DND-41 (cell line): ENCODE data around the gene CTBP1.
"Not testable (repeated sequence)": the region's sequence is repeated elsewhere in the genome, so short reads cannot be mapped to it uniquely, and the experiment has no call there.

ENCODE experiments used
- ATAC-seq: fragments of 200-7000 bp; cut with Tn5 transposase; 3 replicates; pipeline ENCODE4 v1.9.1; 2021; ENCODE audit warnings: low read depth; ENCODE audit not compliant: insufficient read depth
- DNase-seq: peaks from one replicate; pipeline ENCODE4 v3.0.0-alpha.2; 2020
- H2AFZ ChIP-seq: 2 replicates; pipeline ENCODE4 v1.6.0; 2012; ENCODE audit warnings: low read depth, low read length
- H3K27ac ChIP-seq: 2 replicates; pipeline ENCODE4 v1.5.1; 2012; ENCODE audit warnings: low read length, inconsistent platforms
- H3K27me3 ChIP-seq: fragments of 200-600 bp; sonication (generic); 2 replicates; pipeline ENCODE4 v1.6.0; 2012; ENCODE audit warnings: low read length, mild to moderate bottlenecking, inconsistent platforms; ENCODE audit not compliant: insufficient read depth, poor library complexity
- H3K36me3 ChIP-seq: 2 replicates; pipeline ENCODE4 v1.5.1; 2012; ENCODE audit warnings: low read length, inconsistent platforms; ENCODE audit not compliant: insufficient read depth
- H3K4me1 ChIP-seq: 2 replicates; pipeline ENCODE4 v1.5.1; 2012; ENCODE audit warnings: mild to moderate bottlenecking, low read length; ENCODE audit not compliant: insufficient read depth
- H3K4me2 ChIP-seq: 2 replicates; pipeline ENCODE4 v1.6.0; 2012; ENCODE audit warnings: mild to moderate bottlenecking, moderate library complexity, low read length, inconsistent platforms; ENCODE audit not compliant: insufficient read depth
- H3K4me3 ChIP-seq, 2 experiments: fragments of 200-600 bp in 1 of 2; shearing (Covaris generic) in 1 of 2; 2 replicates each; pipeline ENCODE4 v1.5.1; 2012 to 2016; ENCODE audit warnings: inconsistent platforms in 2 of 2, low read length in 2 of 2, mild to moderate bottlenecking in 2 of 2, low read depth in 1 of 2, moderate library complexity in 1 of 2
- H3K79me2 ChIP-seq: 2 replicates; pipeline ENCODE4 v1.6.0; 2012; ENCODE audit warnings: low read length, inconsistent platforms; ENCODE audit not compliant: insufficient read depth
- H3K9ac ChIP-seq: 2 replicates; pipeline ENCODE4 v1.6.0; 2012; ENCODE audit warnings: low read depth, mild to moderate bottlenecking, inconsistent platforms, low read length, moderate library complexity
- H3K9me3 ChIP-seq: 2 replicates; pipeline ENCODE4 v1.5.1; 2012; ENCODE audit warnings: low read length, moderate library complexity, mild to moderate bottlenecking, inconsistent platforms; ENCODE audit not compliant: insufficient read depth, severe bottlenecking
- H4K20me1 ChIP-seq: 2 replicates; pipeline ENCODE4 v1.6.0; 2012; ENCODE audit warnings: low read length; ENCODE audit not compliant: insufficient read depth
- CTCF ChIP-seq: IDR thresholded peaks from 2 replicates; pipeline ENCODE4 v1.5.1; 2012; ENCODE audit warnings: borderline replicate concordance, low read length, moderate library complexity, mild to moderate bottlenecking; ENCODE audit not compliant: poor library complexity, severe bottlenecking; ENCODE audit errors: extremely low read depth
- EZH2 ChIP-seq: IDR thresholded peaks from 3 replicates; pipeline ENCODE4 v1.6.1; 2012; ENCODE audit warnings: borderline replicate concordance, low read depth, mild to moderate bottlenecking, moderate library complexity, low read length, inconsistent platforms; ENCODE audit not compliant: severe bottlenecking

CTBP1 gene

DNA sequence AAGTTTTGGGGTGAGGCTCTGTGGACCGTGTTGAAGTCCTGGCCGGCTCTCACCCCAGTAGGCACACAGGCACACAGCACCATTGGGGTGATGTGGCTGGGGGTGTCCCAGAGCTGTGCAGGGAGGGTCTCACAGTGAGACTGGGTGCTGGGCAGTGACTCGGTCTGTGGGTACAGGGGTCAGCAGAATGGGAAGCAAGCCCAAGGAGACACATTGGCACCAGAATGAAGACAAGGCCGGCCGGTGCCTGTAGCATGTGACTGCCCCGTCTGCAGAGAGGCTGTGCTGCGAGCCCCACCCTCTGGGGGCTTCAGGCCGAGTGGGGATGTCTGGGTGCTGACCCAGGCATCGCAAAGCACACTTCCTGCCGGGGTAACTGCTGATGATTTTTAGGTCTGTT, 46.0 kb upstream of the CTBP1 start:
- DNase-seq (no peak), ATAC-seq (no peak)
- TF ChIP-seq CTCF, result no peak
- TF ChIP-seq EZH2, result no peak
- no peak overlapping the region for H3K4me3 ChIP-seq
- no peak overlapping the region for H2AFZ ChIP-seq
- no peak overlapping the region for H3K4me2 ChIP-seq
- H3K27me3 ChIP-seq, result no peaks in the 10 kb centered on the region
- peaks cover 98% of the 10 kb centered on the region for H3K79me2 ChIP-seq
- H3K9ac ChIP-seq, result no peak overlapping the region
- H4K20me1 ChIP-seq, result peaks cover 84% of the 10 kb centered on the region
- no peak overlapping the region for H3K27ac ChIP-seq
- H3K36me3 ChIP-seq, result peaks cover 48% of the 10 kb centered on the region
- H3K4me1 ChIP-seq, result peaks cover 29% of the 10 kb centered on the region
- H3K9me3 ChIP-seq, result no peaks in the 10 kb centered on the region

GRCh38 chr4:1294424-1294823, 45.5 kb upstream of the CTBP1 start:
- Histone ChIP-seq H3K36me3 (peaks cover 44% of the 10 kb centered on the region), H3K4me1 (peaks cover 29% of the 10 kb centered on the region), H3K4me3 (no peak overlapping the region), H3K9ac (no peak overlapping the region), H3K27ac (no peak overlapping the region), H3K4me2 (peak overlapping the region; percentile 23; the same call in 1 of the 2 replicates), H3K79me2 (peaks cover 95% of the 10 kb centered on the region), H3K9me3 (no peaks in the 10 kb centered on the region), H2AFZ (no peak overlapping the region), H3K27me3 (no peaks in the 10 kb centered on the region), H4K20me1 (peaks cover 80% of the 10 kb centered on the region)
- ATAC-seq (no peak), DNase-seq (no peak)
- TF ChIP-seq EZH2, result no peak

DNA sequence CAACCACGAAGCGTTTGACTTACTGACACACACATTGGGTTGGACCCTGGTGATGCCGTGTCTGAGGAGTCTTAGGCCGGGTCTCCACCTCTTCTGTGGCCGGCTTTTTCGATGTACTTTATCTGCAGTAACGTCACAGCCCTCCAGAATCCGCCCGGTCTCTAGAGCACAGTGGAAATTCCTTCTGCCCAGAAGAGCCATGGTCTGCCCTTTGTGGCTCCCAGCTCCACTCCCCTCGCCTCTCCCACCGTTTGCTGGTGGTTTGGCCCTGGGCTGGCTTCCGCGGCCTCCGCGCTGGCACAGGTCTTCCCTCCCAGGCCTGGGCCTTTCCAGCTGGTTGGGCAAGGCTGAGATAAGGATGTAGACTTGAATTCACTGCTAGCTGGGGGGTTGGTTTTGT, 45.1 kb upstream of the CTBP1 start:
- ATAC-seq (no peak), DNase-seq (no peak)
- H4K20me1 ChIP-seq, result peaks cover 76% of the 10 kb centered on the region
- H3K9ac ChIP-seq, result no peak overlapping the region
- TF ChIP-seq CTCF (no peak), EZH2 (no peak)
- H3K79me2 ChIP-seq, result peaks cover 95% of the 10 kb centered on the region
- H3K4me3 ChIP-seq, result no peak overlapping the region
- H3K27me3 ChIP-seq, result no peaks in the 10 kb centered on the region
- H3K36me3 ChIP-seq, result peaks cover 39% of the 10 kb centered on the region
- no peaks in the 10 kb centered on the region for H3K9me3 ChIP-seq
- peaks cover 30% of the 10 kb centered on the region for H3K4me1 ChIP-seq
- peak overlapping the region; percentile 35; the same call in 1 of the 2 replicates for H3K4me2 ChIP-seq
- no peak overlapping the region for H3K27ac ChIP-seq
- H2AFZ ChIP-seq, result no peak overlapping the region

GRCh38 chr4:1293531-1293941, 44.6 kb upstream of the CTBP1 start:
- Histone ChIP-seq H3K27me3 (no peaks in the 10 kb centered on the region), H3K4me3 (no peak overlapping the region), H4K20me1 (peaks cover 72% of the 10 kb centered on the region), H3K36me3 (peaks cover 36% of the 10 kb centered on the region), H2AFZ (no peak overlapping the region), H3K9me3 (no peaks in the 10 kb centered on the region), H3K4me1 (peaks cover 34% of the 10 kb centered on the region), H3K27ac (no peak overlapping the region), H3K4me2 (peak overlapping the region; percentile 35; the same call in 1 of the 2 replicates), H3K79me2 (peaks cover 93% of the 10 kb centered on the region), H3K9ac (no peak overlapping the region)
- TF ChIP-seq EZH2 (no peak), CTCF (no peak)
- no peak for ATAC-seq
- no peak for DNase-seq

DNA sequence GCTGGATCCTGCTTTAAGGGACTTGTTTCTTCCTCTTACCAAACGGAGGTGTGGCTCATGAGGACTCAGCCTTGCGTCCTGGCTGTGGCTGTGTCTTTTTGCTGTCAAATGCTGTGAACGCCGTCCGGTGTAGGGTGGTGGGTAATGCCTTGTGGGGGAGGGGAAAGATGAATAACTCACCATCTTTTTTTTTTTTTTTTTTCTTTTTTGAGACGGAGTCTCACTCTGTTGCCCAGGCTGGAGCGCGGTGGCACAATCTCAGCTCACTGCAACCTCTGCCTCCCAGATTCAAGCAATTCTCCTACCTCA, 43.7 kb upstream of the CTBP1 start:
- not testable (repeated sequence) for H3K4me3 ChIP-seq
- peaks cover 64% of the 10 kb centered on the region for H4K20me1 ChIP-seq

More for the DNA sequence above, 43.7 kb upstream of the CTBP1 start:
- Histone ChIP-seq H3K4me1 (peaks cover 37% of the 10 kb centered on the region), H3K4me2 (peak overlapping the region; percentile 93; the same call in 1 of the 2 replicates), H3K36me3 (peaks cover 30% of the 10 kb centered on the region), H3K79me2 (peaks cover 84% of the 10 kb centered on the region)
- ATAC-seq, DNase-seq, H3K27me3 ChIP-seq, H3K27ac ChIP-seq, H2AFZ ChIP-seq, H3K9me3 ChIP-seq, H3K9ac ChIP-seq: not testable (repeated sequence)
